HEK293 (cell line): ENCODE measurements around the gene TTC24.

Source experiments
- GLI2 ChIP-seq: fragments of 450-650 bp; formaldehyde crosslinking; IDR thresholded peaks from 2 replicates; pipeline ENCODE4; 2017; ENCODE audit warnings: missing biosample characterization, missing genetic modification characterization, low read depth, borderline replicate concordance
- GLIS2 ChIP-seq: fragments of 450-650 bp; formaldehyde crosslinking; IDR thresholded peaks from 2 replicates; pipeline ENCODE4 v1.5.1; 2016; ENCODE audit warnings: missing biosample characterization, missing genetic modification characterization
- IKZF3 ChIP-seq: fragments of 450-650 bp; IDR thresholded peaks from 2 replicates; pipeline ENCODE4 v1.5.0; 2018; ENCODE audit warnings: missing biosample characterization, mild to moderate bottlenecking, missing genetic modification characterization, moderate library complexity
- KLF1 ChIP-seq: fragments of 450-650 bp; formaldehyde crosslinking; IDR thresholded peaks from 2 replicates; pipeline ENCODE4 v1.5.1; 2016; ENCODE audit warnings: missing biosample characterization, missing genetic modification characterization
- KLF7 ChIP-seq: fragments of 450-650 bp; formaldehyde crosslinking; IDR thresholded peaks from 2 replicates; pipeline ENCODE4 v1.5.1; 2016; ENCODE audit warnings: missing biosample characterization, missing genetic modification characterization, borderline replicate concordance
- WT1 ChIP-seq: fragments of 450-650 bp; formaldehyde crosslinking; IDR thresholded peaks from 2 replicates; pipeline ENCODE4 v1.5.1; 2016; ENCODE audit warnings: missing biosample characterization, missing genetic modification characterization
- ZBTB17 ChIP-seq: fragments of 450-650 bp; formaldehyde crosslinking; IDR thresholded peaks from 2 replicates; pipeline ENCODE4 v1.5.1; 2016; ENCODE audit warnings: missing biosample characterization, missing genetic modification characterization
- ZFP3 ChIP-seq: fragments of 450-650 bp; formaldehyde crosslinking; IDR thresholded peaks from 2 replicates; pipeline ENCODE4 v1.5.1; 2016; ENCODE audit warnings: low read depth, missing biosample characterization, missing genetic modification characterization
- ZIC2 ChIP-seq: fragments of 450-650 bp; formaldehyde crosslinking; IDR thresholded peaks from 2 replicates; pipeline ENCODE4 v1.5.1; 2016; ENCODE audit warnings: missing biosample characterization, missing genetic modification characterization
- ZNF157 ChIP-seq: fragments of 450-650 bp; formaldehyde crosslinking; IDR thresholded peaks from 2 replicates; pipeline ENCODE4 v1.5.1; 2016; ENCODE audit warnings: missing biosample characterization, missing genetic modification characterization
- ZNF2 ChIP-seq: fragments of 450-650 bp; formaldehyde crosslinking; IDR thresholded peaks from 2 replicates; pipeline ENCODE4 v1.5.1; 2016; ENCODE audit warnings: missing biosample characterization, missing genetic modification characterization
- ZNF211 ChIP-seq: fragments of 450-650 bp; formaldehyde crosslinking; IDR thresholded peaks from 2 replicates; pipeline ENCODE4 v1.5.1; 2016; ENCODE audit warnings: low read depth, missing biosample characterization, missing genetic modification characterization
- ZNF335 ChIP-seq: fragments of 450-650 bp; formaldehyde crosslinking; conservative IDR thresholded peaks from 2 replicates; pipeline ENCODE4 v1.5.1; 2016; ENCODE audit warnings: missing biosample characterization, missing genetic modification characterization
- ZNF394 ChIP-seq: fragments of 450-650 bp; formaldehyde crosslinking; IDR thresholded peaks from 2 replicates; pipeline ENCODE4 v1.5.1; 2016; ENCODE audit warnings: missing biosample characterization, missing genetic modification characterization, mild to moderate bottlenecking, moderate library complexity, borderline replicate concordance
- ZNF48 ChIP-seq: fragments of 450-650 bp; formaldehyde crosslinking; IDR thresholded peaks from 2 replicates; pipeline ENCODE4 v1.5.1; 2016; ENCODE audit warnings: missing biosample characterization, missing genetic modification characterization
- ZNF571 ChIP-seq: fragments of 450-650 bp; formaldehyde crosslinking; IDR thresholded peaks from 2 replicates; pipeline ENCODE4 v1.5.0; 2017; ENCODE audit warnings: missing biosample characterization, missing genetic modification characterization
- ZNF600 ChIP-seq: fragments of 450-650 bp; formaldehyde crosslinking; IDR thresholded peaks from 2 replicates; pipeline ENCODE4 v1.5.1; 2016; ENCODE audit warnings: missing biosample characterization, missing genetic modification characterization
- ZNF654 ChIP-seq: fragments of 450-650 bp; formaldehyde crosslinking; IDR thresholded peaks from 2 replicates; pipeline ENCODE4 v1.5.1; 2016; ENCODE audit warnings: low read depth, missing biosample characterization, missing genetic modification characterization
- ZNF660 ChIP-seq: fragments of 450-650 bp; IDR thresholded peaks from 2 replicates; pipeline ENCODE4 v1.5.1; 2018; ENCODE audit warnings: missing biosample characterization, mild to moderate bottlenecking, missing genetic modification characterization
- ZNF707 ChIP-seq: fragments of 450-650 bp; formaldehyde crosslinking; IDR thresholded peaks from 2 replicates; pipeline ENCODE4 v1.5.1; 2016; ENCODE audit warnings: missing biosample characterization, missing genetic modification characterization
- ZSCAN16 ChIP-seq: fragments of 450-650 bp; formaldehyde crosslinking; IDR thresholded peaks from 2 replicates; pipeline ENCODE4 v1.5.1; 2016; ENCODE audit warnings: missing biosample characterization, missing genetic modification characterization
- TF ChIP-seq, protein P1 (sequence below): fragments of 450-650 bp; formaldehyde crosslinking; IDR thresholded peaks from 2 replicates; pipeline ENCODE4 v1.5.1; 2016; ENCODE audit warnings: missing biosample characterization, missing genetic modification characterization
- TF ChIP-seq, protein P2 (sequence below): fragments of 450-650 bp; formaldehyde crosslinking; IDR thresholded peaks from 2 replicates; pipeline ENCODE4 v1.5.1; 2016; ENCODE audit warnings: missing biosample characterization, missing genetic modification characterization
- TF ChIP-seq, protein P3 (sequence below): sonication (generic); formaldehyde crosslinking; IDR thresholded peaks from 2 replicates; pipeline ENCODE4 v1.8.1; 2022; ENCODE audit warnings: mild to moderate bottlenecking, moderate library complexity, missing genetic modification reagents
- TF ChIP-seq, protein P4 (sequence below): fragments of 450-650 bp; formaldehyde crosslinking; IDR thresholded peaks from 2 replicates; pipeline ENCODE4 v1.5.1; 2016; ENCODE audit warnings: missing biosample characterization, missing genetic modification characterization
- TF ChIP-seq, protein P5 (sequence below): fragments of 450-650 bp; formaldehyde crosslinking; IDR thresholded peaks from 2 replicates; pipeline ENCODE4 v1.5.1; 2016; ENCODE audit warnings: missing biosample characterization, missing genetic modification characterization
- TF ChIP-seq, protein P6 (sequence below): fragments of 450-650 bp; formaldehyde crosslinking; IDR thresholded peaks from 2 replicates; pipeline ENCODE4 v1.5.1; 2016; ENCODE audit warnings: missing biosample characterization, missing genetic modification characterization

Gene TTC24

DNA sequence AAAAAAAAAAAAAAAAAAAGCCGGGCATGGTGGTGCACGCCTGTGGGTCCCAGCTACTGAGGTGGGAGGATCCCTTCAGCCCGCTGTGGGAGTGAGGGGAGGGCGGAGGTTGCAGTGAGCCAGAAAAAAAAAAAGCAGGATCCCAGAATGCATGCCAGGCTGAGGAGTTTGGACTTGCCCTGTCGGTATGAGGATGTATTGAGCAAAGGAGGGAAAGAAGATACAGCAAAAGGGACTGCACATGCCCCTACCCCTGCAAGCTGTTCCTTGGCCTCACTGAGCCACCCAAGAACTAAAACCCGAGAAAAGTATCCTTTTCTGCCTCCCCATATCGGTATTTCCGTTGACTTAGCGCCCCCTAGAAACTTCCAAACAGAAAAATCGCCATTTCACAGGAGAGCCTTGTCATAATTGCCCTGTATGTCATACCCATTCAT, 23.1 kb downstream of the TTC24 start (continued):
- TF ChIP-seq, protein P1, sequence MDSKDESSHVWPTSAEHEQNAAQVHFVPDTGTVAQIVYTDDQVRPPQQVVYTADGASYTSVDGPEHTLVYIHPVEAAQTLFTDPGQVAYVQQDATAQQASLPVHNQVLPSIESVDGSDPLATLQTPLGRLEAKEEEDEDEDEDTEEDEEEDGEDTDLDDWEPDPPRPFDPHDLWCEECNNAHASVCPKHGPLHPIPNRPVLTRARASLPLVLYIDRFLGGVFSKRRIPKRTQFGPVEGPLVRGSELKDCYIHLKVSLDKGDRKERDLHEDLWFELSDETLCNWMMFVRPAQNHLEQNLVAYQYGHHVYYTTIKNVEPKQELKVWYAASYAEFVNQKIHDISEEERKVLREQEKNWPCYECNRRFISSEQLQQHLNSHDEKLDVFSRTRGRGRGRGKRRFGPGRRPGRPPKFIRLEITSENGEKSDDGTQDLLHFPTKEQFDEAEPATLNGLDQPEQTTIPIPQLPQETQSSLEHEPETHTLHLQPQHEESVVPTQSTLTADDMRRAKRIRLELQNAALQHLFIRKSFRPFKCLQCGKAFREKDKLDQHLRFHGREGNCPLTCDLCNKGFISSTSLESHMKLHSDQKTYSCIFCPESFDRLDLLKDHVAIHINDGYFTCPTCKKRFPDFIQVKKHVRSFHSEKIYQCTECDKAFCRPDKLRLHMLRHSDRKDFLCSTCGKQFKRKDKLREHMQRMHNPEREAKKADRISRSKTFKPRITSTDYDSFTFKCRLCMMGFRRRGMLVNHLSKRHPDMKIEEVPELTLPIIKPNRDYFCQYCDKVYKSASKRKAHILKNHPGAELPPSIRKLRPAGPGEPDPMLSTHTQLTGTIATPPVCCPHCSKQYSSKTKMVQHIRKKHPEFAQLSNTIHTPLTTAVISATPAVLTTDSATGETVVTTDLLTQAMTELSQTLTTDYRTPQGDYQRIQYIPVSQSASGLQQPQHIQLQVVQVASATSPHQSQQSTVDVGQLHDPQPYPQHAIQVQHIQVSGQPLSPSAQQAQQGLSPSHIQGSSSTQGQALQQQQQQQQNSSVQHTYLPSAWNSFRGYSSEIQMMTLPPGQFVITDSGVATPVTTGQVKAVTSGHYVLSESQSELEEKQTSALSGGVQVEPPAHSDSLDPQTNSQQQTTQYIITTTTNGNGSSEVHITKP (tag by site-specific recombination) = peak; percentile 63
- TF ChIP-seq IKZF3 (tag by site-specific recombination) = peak; percentile 65; the same call in 1 of the 2 replicates
- peak; percentile 14; the same call in 1 of the 2 replicates for TF ChIP-seq ZNF335
- TF ChIP-seq ZNF660 (tag by site-specific recombination) = peak; percentile 41; the same call in 1 of the 2 replicates
- TF ChIP-seq ZNF600 (tag by site-specific recombination) = no peak
- TF ChIP-seq KLF1 (tag by site-specific recombination) = peak; percentile 39; the same call in 1 of the 2 replicates
- no peak for TF ChIP-seq ZNF2 (tag by site-specific recombination)
- TF ChIP-seq, protein P2, sequence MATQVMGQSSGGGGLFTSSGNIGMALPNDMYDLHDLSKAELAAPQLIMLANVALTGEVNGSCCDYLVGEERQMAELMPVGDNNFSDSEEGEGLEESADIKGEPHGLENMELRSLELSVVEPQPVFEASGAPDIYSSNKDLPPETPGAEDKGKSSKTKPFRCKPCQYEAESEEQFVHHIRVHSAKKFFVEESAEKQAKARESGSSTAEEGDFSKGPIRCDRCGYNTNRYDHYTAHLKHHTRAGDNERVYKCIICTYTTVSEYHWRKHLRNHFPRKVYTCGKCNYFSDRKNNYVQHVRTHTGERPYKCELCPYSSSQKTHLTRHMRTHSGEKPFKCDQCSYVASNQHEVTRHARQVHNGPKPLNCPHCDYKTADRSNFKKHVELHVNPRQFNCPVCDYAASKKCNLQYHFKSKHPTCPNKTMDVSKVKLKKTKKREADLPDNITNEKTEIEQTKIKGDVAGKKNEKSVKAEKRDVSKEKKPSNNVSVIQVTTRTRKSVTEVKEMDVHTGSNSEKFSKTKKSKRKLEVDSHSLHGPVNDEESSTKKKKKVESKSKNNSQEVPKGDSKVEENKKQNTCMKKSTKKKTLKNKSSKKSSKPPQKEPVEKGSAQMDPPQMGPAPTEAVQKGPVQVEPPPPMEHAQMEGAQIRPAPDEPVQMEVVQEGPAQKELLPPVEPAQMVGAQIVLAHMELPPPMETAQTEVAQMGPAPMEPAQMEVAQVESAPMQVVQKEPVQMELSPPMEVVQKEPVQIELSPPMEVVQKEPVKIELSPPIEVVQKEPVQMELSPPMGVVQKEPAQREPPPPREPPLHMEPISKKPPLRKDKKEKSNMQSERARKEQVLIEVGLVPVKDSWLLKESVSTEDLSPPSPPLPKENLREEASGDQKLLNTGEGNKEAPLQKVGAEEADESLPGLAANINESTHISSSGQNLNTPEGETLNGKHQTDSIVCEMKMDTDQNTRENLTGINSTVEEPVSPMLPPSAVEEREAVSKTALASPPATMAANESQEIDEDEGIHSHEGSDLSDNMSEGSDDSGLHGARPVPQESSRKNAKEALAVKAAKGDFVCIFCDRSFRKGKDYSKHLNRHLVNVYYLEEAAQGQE (tag by site-specific recombination) = no peak
- TF ChIP-seq, protein P3, sequence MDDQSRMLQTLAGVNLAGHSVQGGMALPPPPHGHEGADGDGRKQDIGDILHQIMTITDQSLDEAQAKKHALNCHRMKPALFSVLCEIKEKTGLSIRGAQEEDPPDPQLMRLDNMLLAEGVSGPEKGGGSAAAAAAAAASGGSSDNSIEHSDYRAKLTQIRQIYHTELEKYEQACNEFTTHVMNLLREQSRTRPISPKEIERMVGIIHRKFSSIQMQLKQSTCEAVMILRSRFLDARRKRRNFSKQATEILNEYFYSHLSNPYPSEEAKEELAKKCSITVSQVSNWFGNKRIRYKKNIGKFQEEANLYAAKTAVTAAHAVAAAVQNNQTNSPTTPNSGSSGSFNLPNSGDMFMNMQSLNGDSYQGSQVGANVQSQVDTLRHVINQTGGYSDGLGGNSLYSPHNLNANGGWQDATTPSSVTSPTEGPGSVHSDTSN (CRISPR knock-in tag) = no peak
- no peak for TF ChIP-seq ZIC2
- TF ChIP-seq KLF7 (tag by site-specific recombination) = no peak
- no peak for TF ChIP-seq ZNF48 (tag by site-specific recombination)
- TF ChIP-seq ZNF211 = no peak
- TF ChIP-seq ZSCAN16 (tag by site-specific recombination) = no peak
- no peak for TF ChIP-seq ZNF571
- peak; percentile 59 for TF ChIP-seq ZBTB17 (tag by site-specific recombination)
- no peak for TF ChIP-seq ZFP3 (tag by site-specific recombination)
- TF ChIP-seq ZNF707 (tag by site-specific recombination) = no peak
- TF ChIP-seq ZNF157 (tag by site-specific recombination) = no peak
- no peak for TF ChIP-seq ZNF394 (tag by site-specific recombination)
- TF ChIP-seq, protein P4, sequence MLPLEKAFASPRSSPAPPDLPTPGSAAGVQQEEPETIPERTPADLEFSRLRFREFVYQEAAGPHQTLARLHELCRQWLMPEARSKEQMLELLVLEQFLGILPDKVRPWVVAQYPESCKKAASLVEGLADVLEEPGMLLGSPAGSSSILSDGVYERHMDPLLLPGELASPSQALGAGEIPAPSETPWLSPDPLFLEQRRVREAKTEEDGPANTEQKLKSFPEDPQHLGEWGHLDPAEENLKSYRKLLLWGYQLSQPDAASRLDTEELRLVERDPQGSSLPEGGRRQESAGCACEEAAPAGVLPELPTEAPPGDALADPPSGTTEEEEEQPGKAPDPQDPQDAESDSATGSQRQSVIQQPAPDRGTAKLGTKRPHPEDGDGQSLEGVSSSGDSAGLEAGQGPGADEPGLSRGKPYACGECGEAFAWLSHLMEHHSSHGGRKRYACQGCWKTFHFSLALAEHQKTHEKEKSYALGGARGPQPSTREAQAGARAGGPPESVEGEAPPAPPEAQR (tag by site-specific recombination) = no peak
- TF ChIP-seq, protein P5, sequence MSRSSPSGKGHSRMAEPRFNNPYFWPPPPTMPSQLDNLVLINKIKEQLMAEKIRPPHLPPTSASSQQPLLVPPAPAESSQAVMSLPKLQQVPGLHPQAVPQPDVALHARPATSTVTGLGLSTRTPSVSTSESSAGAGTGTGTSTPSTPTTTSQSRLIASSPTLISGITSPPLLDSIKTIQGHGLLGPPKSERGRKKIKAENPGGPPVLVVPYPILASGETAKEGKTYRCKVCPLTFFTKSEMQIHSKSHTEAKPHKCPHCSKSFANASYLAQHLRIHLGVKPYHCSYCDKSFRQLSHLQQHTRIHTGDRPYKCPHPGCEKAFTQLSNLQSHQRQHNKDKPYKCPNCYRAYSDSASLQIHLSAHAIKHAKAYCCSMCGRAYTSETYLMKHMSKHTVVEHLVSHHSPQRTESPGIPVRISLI (tag by site-specific recombination) = peak; percentile 90
- TF ChIP-seq GLIS2 (tag by site-specific recombination) = 0 out of 2 replicates have a peak, but pooled peaks have one; percentile 11
- no peak for TF ChIP-seq ZNF654
- TF ChIP-seq GLI2 = no peak
- TF ChIP-seq, protein P6, sequence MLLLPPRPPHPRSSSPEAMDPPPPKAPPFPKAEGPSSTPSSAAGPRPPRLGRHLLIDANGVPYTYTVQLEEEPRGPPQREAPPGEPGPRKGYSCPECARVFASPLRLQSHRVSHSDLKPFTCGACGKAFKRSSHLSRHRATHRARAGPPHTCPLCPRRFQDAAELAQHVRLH (tag by site-specific recombination) = 0 out of 2 replicates have a peak, but pooled peaks have one; percentile 28
- 0 out of 2 replicates have a peak, but pooled peaks have one; percentile 27 for TF ChIP-seq WT1 (tag by site-specific recombination)
